Raji (cell line): Measurements from ENCODE around the gene FANCI.

ENCODE experiments used
- POLR2A ChIP-seq: IDR thresholded peaks from 2 replicates; pipeline ENCODE4 v1.6.1; 2011; ENCODE audit warnings: low read depth, low read length, control low read depth; ENCODE audit not compliant: insufficient read depth

Gene FANCI

DNA sequence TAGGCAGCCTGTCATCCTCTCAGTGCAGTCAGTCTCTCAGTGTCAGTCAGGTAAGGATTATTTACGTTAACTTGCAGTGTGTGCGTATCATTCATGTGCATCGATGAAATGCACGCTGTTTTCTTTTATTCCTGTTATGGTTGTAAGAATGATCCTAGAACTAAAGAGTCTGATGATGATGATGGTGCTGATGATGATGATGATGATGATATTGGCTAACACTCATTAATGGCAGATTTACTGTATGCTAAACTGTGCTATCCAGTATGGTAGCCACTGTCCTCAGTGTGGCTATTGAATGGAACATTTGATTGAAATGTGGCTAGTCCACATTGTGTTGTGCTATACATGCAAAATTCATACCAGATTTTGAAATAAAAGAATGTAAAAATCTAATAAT lies 39.4 kb downstream of the FANCI start:
- no peak for TF ChIP-seq POLR2A

DNA sequence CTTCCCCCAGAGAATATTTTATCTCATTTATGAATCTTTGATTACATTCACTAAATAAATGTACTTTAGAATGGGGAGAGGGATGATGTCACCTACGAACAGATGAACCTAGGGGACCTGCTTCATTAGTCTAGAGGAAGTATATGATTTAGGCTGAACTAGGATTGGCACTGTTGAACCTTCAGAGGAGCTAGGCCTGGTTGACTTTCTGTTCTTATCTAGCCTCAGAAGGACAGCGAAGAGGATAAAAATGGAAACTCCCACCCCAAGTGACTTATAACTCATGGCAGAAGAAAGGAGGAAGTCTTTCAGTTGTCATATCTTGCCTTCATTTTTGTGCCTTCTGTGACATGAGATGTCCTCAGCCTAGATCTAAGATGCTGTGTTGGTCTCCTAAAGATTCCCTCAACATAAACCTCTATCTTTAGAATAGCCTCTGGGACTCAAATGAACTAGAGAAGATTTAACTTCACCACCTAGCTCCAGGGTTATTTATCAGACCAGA lies 48.2 kb downstream of the FANCI start:
- no peak for TF ChIP-seq POLR2A

DNA sequence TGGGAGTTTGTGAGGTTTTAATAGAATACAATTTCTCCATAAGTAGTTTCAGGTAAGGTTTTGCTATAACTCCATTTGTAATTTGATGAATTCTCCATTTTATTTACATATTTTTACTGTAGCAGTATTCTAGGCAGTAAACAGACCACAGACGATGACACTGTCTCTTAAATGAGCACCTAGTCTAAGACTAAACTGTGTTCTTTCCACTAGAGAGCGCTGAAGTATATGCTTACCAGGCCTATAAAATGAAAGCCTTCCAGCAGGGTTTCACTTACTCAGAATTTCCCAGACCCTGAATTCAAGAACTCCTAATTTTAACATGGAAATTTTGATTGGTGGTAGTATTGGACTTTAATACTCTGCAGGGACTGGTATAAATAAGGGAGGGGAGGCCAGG lies 49.2 kb downstream of the FANCI start:
- TF ChIP-seq POLR2A: no peak

DNA sequence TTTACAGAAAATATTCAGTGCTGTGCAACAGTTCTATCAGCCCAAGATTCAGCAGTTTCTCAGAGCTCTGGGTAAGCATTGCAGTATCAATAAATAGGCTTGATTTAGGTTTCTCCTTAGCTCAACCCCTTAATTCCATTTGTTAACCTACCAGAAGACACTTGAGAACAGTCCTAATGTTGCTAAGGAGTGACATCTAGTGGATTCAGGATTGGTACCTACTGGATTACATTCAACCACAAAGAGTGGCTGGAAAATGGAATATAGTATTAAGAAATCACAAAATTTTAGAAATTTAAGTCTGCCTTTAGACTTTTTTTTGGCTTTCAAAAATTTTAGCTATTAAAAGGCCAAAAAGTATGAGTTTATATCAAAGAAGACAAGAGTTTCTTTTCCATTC lies 56.1 kb downstream of the FANCI start:
- TF ChIP-seq POLR2A: no peak

DNA sequence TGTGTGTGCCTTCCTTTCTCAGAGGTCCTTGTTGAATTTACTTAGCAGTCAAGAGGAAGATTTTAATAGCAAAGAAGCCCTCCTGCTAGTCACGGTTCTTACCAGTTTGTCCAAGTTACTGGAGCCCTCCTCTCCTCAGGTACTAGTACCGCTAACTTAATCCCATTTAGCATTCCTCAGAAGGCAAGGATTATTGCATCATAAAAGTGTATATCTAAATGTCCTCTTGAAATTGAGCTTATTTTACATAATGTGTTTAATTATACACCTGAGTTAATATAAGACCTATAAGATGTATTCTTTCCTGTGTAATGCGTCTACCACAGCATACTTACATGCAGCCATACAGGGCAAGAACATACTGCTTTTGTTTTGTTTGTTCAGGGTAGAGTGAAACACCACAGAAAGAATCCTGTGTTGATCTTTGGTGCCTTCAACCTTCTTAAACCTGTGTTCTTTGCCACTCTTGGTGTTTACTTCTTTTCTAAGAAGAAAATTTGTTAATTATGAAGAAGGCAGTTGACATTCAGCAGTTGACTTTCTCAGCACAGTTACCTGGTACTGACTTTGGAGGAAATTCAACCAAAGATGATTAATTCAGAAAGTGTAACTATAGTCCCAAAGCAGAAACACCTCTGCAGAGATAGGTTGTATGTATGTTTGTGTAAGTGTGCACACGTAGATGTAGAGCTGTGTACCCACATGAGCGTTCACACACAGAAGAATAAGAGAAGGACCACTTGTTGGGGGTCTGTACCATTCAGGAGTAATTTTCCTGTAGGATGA lies 57.7 kb downstream of the FANCI start:
- TF ChIP-seq POLR2A: no peak

DNA sequence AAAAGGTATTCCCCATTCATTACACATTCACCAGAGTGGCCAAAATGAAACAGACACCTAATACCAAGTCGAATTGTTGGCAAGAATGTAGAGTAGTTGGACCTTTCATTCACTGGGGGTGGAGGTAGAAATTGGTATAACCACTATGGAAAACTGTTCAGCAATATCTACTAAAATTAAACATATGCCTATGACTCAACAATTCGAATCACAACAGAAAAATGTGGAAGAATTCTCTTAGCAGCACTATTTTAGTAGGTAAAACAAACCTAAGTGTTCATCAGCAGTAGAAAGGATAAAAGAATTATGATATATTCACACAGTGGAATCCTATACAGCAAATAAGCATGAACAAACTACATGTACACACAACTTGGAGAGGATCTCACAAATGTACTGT lies 60.2 kb downstream of the FANCI start:
- no peak for TF ChIP-seq POLR2A

DNA sequence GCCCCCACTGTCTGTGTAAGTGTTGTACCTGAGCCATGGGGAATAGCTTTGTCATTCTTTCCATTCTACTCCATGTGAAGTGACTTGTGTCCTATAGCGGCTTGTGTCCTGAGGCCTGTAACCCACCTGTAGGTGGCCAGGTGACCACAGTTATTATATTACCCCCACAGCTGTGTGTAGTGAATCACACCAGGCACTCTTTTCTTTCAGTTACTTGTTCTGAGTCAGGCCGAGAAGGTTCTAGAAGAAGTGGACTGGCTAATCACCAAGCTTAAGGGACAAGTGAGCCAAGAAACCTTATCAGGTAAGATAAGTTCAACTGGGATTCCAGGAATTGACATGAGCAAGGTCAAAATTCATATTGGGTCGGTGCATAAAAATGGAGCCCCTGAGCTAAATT lies 61.6 kb downstream of the FANCI start:
- TF ChIP-seq POLR2A: no peak

DNA sequence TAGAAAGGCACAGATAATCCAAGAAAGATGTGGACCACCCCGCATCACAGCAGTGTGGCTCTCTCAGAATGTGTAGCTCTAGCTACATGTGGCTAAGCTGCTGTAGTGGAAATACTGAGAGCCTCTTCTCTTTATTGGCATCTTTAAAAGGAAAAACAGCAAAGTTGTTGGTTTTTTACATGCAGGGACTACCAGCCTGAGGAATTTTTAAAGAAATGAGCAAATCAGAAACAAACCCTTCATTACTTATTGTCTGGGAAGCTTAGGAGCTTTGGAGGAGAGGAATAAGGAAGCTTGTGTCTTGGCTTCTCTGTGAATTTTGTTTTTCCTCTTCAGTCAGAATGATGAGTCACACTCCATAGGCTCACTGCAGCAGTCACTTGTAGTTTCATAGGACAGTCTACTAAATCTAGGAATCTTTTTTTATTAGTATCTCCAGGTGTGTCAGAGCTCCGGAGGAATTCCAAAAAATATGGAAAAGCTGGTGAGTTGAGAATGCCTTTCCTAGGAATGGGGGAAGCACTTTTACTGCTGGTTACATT lies 63.3 kb downstream of the FANCI start:
- TF ChIP-seq POLR2A: no peak

DNA sequence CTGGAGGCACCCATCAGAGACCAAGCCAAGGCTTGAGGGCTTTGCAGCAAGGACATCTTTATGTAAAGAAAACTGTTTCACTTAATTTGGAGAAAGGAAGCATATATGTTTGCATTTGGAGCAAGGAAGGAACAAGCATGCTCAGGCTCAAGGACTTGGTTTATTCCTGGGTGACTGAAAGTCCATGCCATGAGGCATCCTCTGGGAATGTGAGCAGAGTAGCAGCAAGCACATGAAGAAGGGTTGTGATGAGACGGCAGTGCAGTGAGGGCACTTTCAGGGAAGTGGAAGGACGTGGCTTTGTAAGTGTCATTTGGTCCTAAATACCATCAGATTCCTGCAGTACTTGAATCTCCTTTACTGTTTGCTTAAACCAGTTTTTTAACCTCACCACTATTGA lies 64.0 kb downstream of the FANCI start:
- TF ChIP-seq POLR2A: no peak

DNA sequence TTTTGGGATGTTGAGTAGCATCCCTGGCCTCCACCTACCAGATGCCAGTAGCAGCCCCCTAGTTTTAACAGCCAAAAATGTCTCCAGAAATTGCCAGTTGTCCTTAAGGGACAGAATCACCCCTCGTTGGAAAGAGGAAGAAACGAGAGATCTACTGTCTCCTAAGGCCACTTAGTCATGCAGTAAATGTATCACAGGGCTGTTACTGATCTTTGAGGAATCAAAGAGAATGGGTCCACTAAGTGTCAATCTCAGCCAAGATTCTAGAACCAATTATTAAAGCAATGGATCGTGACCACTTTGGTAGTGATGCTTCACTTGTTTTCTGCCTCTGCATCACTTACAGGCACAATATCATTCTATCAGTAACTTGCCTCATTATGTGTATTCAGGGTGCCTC lies 64.5 kb downstream of the FANCI start:
- no peak for TF ChIP-seq POLR2A

DNA sequence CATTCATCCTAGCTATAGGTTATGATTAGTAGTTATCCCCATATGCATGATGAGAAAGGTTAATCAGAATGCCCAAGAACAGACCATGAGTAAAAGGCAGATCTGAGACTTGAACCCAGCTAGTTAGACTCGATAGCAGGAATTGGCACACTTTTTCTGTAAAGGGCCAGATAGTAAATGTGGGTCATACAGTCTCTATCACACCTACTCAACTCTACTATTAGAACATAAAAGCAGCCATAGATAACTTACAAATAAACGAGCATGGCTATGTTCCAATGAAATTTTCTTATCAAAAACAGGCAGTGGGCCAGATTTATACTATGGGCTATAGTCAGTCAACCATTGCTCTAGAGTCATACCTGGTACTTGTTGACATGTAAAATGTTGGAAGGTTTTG lies 66.2 kb downstream of the FANCI start:
- no peak for TF ChIP-seq POLR2A

DNA sequence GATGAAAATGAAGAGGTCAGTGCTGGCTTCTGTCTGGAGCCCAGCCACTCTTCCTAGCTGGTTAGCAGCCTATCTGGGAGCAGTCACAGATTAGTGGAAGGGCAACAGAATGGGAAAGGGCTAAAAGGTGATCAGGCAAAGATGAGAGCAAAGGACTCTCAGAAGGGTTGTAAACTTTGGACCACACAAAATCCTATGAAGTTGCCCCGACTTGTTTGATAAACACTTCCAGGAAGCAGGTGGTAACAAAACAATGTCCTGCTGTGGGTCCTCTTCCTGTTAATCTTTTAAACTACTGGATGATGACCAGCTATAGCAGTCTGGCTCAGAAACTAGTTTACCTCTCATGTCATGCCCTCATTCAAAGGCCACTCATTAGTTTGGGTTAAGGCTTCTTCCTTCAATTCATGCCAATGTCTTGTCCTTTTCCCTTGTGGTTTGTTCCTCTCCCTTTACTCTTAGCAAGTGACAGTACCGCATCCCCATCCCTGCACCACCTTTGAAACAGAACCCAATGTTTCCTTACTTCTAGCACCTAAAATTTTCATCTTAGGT lies 71.7 kb downstream of the FANCI start:
- TF ChIP-seq POLR2A: no peak

DNA sequence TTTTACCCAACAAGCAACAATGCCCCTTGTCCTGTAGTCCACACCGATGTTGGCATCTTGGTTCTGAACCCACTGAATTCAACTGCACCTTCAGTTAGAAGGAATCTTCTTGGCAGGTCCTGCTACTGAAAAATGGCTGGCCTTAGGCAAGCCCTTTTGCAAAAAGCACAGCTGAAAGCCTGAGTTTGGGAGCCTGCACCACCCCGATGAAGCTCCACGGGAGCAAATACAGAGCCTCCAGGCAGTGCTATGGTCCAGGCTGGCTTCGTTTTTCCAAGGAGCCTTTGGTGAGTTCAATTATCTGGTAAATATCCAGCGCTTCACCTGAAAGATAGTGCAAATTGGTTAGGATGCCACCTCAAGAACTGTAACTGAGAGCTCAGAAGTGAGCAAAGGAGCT lies 72.7 kb downstream of the FANCI start:
- no peak for TF ChIP-seq POLR2A

DNA sequence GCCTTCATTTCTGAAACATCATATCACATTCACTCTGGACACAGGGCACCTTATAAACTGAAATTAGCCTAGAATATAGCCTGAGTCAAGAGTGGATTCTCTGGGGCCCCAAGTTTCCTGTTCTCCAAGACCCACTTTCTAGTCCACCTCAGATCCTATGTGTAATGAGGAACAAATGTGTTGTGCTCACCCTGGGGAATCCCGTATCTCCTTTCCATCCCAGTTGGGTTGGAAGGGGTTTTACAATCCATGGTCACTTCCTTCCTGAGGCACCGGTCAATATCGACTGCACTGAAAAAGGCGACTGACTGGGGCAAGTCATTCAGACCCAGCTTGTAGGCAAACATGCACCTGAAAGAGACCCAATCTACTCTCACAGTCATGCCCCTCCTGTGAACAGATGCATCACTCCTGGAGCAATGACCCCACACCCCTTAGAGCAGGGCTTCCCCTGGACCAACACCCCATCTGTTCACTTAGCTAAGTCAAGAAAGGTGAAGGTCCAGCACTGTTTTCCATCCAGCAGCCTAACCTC lies 73.5 kb downstream of the FANCI start:
- no peak for TF ChIP-seq POLR2A

DNA sequence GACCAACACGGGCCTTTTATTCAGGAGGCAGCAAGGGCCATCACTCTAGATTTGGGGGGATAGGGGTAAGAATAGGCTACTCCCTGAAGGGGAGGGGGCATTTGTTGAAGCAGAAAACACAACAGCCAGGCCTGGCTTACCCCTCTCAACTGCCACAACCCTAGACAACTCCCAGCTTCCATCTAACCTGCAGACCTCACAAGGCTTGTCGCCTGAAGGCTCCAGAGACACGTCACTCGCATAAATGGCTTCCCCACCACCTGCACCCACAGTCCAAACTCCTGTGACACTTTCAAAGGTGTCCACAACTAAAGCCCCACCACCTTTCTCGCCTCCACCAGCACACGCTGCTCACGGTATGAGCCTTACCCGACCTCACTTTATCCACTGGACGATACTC lies 75.9 kb downstream of the FANCI start:
- no peak for TF ChIP-seq POLR2A

DNA sequence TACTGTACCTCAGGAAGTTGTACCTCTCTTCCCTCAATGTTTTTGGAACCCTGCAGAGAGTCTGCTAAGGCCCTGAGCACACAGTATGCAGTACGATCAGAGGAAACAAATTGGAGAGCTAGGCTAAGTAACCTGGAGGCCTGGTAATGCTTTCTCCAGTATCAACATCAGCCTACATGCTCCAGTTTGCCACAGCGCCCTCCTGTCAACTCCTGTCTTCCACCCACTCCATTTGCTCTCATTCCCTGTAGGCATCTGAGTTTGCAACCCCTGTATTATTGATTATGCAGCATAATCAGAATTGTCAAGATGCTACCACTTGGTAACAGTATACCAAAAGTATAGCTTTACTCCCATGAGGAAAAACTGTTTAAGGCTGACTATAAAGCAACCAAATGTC lies 76.4 kb downstream of the FANCI start:
- no peak for TF ChIP-seq POLR2A

DNA sequence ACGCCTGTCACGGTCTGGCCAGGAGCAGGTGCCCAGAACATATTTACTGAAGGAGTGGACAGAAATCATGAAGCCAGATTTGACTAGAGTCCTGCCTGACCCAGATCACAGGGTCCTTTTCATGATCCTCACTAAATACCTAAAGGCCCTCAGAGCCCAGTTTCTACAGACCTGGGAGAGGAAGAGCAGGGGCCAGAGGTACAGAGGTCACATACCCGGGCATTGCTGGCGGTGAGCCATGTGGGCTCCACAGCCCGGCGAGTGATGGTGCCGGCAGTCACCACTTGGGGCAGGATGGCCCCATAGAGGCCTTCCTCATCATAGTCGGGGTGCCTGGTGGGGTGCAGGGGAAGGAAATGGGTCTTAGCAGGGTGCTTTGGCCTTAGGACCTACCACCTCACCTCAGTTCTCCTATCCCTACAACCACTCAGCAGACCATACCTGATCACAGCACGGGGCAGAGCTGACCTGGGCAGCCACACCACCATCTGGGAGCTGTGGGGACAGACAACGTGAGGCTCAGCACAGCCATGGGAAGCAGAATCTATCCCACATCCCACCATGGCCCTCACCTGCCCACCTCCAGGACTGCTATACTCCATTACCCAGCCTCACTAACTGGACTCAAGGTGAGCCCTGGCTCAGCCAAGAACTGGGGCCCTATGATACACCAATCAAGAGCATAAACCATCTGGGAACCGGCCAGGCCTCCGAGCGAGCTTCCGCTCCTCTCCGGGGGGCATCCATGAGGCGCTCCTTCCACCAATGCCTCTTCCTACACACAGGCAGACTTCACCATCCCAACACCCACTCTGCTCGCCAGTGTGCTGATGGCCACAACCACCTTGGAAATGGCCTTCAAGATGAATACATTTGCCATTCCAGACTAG lies 78.0 kb downstream of the FANCI start:
- TF ChIP-seq POLR2A: no peak
